HG02623 (cell line): Measurements from ENCODE around the gene ALAS1.
A peak's percentile ranks its signal among the peaks of the same experiment; 100 is the strongest.
"Not testable (repeated sequence)": the region's sequence is repeated elsewhere in the genome, so short reads cannot be mapped to it uniquely, and the experiment has no call there.

Source experiments
- ATAC-seq: cut with Tn5 transposase; IDR thresholded peaks from one replicate; pipeline ENCODE4 v1.9.1; 2021; ENCODE audit warnings: moderate library complexity; ENCODE audit not compliant: unreplicated experiment

The ALAS1 gene

DNA sequence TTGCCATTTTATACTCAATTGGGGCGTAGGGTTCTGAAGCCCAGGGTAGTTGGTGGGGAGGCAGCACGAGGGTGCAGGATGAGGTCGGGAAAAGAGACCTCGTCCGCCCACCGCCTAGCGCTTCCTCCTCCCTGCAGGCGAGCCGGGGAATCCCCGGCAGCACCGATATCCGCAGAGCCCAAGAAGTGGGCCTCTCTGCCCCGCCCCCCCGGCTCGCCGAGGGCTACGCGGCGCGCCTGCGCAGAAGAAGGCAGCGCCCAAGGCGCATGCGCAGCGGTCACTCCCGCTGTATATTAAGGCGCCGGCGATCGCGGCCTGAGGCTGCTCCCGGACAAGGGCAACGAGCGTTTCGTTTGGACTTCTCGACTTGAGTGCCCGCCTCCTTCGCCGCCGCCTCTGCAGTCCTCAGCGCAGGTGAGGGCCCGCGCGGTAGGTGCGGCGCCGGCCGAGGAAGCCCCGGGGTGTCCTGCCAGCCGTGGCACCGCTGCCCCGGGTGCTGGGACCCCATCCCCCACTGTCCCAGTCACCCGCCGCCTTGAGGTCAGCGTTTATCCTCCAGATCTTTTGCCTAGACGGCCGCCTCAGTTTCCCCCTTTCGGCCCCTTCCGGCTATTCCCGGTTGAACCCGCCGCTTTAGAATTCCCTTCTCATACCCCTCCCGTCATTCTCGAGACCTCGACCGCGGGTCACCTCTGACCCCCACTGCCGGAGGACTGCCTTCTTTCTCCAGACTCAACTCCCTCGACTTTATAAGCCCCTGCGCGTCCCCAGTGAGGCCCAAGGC lies at the start of gene ALAS1:
ALAS1 (plus strand) TSS at position 319 of the 784 bp plus-strand sequence. CDS start 1,082 bp downstream, outside the sequence.
- peak; percentile 70 for ATAC-seq

DNA sequence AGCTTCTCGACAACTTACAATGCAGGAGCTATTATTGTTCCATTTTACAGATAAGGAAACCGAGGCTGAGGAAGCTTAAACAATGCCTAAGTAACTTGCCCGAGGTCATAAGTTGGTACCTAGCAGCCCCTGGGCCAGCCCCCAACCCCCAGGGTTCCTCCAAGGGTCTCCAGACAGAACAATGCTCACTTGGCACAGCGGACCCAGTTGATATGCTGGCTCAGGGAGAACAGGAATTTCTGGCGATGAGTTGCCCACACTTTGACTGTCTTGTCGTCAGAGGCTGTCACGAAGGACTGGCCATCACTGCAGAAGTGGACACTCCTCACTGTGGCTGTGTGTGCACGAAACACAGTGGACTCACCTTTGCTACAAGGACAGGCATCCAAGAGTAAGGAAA lies 48.9 kb upstream of the ALAS1 start:
- ATAC-seq, result no peak

DNA sequence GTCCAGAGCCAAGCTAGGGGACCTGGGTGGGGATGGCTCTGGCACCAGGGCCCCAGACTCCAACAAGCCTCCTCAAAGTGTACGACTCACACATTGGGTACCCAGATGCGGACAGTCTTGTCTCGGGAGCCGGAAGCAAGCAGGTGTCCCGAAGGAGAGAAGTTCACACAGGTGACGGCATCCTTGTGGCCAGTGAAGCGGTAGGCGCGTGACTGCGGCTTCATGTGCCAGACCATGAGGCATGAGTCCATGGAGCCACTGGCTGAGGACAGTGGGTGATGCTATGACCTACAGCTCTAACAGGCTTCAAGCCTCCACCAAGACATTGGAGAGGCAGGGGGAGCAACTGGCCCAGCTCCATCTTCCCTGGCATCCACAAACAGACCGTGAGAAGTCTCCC lies 48.2 kb upstream of the ALAS1 start:
- no peak for ATAC-seq

DNA sequence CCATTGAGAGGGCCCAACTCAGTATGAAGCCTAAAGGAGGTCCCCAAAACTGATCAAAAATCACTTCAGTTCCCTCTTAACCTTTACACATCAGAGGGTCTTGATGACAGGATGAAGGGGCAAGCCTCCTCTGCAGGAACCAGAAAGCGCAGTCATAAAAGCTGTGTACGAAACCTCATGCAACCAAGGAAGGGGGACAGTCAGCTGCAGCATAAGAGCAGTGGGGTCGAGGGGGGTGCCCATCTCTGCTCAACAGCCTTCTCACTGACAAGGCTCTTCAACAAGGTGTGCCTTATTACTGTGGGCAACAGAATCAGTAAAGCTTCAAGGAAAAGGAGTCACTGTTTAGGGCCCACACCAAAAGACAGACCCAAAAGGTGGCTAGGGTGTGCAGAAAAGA lies 47.6 kb upstream of the ALAS1 start:
- no peak for ATAC-seq

DNA sequence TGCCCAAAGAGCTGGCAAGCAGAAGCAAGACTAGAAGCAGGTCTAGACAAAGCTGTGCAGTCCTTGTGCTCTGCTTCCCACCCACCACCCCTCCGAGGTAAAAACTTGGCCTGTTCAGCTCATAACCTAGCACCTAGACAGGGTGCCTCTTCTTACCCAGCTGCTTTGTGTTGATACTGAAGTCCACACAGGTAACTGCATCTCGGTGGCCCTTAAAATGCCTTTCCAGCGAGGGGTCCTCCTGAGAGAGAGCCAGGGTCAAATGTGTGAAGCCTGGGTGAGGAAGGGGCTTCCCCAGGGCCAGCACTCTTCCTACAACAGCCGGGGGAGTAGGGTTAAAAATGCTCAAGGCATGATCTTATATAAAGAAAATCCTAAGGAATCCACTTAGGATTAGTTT lies 47.1 kb upstream of the ALAS1 start:
- no peak for ATAC-seq

DNA sequence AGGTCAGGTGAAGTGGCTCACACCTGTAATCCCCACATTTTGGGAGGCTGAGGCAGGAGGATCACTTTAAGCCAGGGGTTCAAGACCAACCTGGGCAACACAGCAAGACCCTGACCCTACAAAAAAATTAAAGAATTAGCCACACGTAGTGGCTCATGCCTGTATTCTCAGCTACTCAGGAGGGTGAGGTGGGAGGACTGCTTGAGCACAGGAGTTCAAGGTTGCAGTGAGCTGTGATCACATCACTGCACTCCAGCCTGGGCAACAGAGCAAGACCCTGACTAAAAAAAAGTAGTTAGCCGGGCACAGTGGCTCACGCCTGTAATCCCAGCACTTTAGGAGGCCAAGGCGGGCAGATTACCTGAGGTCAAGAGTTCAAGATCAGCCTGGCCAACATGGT lies 46.0 kb upstream of the ALAS1 start:
- ATAC-seq, result not testable (repeated sequence)

DNA sequence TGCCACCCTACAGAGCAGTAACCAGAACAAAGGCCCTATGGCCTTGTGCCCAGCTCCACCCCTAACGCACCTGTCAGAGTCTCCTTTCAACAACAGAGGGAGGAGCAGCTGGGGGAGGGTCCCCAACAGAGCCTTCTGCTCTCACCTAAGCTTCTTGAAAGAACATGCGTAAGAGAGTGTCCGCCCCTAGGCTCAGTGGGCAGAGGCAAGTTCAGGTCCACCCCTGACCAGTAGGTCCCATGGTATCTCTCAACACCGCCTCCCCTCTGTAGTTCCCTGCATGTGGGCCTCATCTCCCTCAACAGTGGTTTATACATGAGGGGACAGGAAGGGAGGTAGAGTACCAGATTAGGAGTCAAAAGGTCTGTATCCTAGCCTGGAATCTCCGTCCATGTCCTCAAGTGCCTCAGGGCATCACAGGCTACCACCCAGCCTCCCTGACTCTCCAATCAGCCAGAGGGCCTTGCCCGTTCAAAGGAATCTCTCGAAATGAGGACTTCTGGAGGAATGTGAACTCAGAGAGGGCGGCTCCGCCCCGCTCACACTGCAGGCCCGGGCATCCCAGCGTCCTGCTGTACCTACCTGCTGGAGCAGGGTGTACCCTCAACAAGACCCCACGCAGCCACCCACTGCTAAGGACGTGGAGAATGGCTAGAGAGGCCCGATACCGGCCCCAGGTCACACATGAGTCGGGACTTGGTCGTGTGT lies 44.4 kb upstream of the ALAS1 start:
- no peak for ATAC-seq

DNA sequence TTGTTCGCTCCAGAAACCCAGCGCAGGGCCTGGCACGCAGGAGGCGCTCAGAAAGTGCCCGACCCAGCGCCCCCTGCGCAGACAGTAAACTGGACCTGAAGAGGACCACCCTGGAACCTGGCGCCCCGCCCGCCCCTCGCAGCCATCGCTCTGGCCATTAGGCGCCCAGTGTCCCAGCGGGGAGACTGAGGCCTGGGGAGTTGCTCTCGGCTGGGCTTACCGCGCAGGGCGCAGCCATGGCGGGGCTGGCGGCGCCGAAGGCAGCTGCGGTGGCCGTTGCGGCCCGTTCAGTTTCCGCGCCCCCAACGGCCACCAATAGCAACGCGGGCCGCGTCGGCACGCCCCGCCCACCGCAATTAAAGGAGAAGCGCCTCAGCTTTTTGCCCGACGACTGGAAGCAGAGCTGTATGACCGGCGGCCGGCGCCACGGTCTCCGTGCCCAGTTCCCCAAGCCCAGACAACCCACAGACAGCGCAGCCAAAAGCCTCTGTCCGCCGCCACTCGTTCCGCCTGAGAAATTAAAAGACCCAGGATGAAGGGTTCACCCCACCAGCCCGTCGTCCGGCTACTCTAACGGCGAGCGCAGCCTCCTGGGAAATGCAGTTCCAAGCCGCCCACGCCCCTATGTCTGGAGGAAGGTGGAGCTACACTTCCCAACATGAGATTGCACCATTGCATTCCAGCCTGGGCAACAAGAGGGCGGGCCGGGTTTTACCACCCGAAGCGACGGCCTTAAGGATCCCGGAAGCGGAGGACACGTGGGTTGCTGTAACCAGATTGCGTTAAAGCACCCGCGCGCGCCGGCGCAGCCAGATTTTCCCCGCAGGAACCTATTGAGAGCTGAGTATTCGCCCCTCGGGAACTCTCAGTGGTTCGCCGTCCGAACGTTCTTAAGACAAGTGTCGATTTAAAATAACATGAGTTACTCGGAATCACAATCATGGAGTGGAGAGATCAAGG lies 43.5 kb upstream of the ALAS1 start, which contains the start of gene POC1A:
POC1A (minus strand) TSS at position 289 of the 960 bp plus-strand sequence; CDS start at position 238, 51 bp downstream.
- ATAC-seq, result peak; percentile 76

DNA sequence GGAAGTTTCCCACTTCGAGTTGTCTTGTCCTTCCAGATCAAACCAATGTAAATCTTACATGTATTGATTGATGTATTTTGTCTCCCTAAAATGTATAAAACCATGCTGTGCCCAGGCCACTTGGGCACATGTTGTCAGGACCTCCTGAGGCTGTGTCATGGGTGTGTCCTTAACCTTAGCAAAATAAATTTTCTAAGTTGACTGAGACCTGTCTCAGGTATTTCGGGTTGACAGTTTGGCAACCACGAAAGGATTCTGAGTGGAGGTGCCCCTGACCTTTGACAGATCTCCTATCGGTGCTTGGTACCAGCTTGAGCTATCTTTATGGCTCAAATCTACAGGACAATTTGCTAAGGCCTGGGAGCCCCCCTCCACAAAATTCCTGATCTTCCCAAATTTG lies 42.0 kb upstream of the ALAS1 start:
- ATAC-seq, result no peak

DNA sequence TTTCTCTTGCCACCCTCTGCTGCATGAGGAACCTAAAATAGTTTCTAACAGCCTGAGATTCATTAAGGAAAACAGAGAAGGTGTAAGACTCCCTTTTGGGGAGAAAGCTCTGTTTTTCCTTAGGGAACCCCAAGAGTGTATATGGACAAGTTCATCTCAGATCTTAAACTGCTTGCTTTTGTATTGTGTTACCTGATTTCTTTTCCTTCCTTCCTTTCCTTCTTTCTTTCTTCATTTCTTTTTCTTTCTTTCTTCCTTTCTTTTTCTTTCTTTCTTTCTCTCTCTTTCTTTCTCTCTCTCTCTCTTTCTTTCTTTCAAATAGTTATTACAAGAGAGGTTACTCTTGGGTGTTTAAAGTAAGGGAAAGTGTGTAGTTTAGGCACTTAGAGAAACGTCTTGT lies 38.5 kb upstream of the ALAS1 start:
- no peak for ATAC-seq

DNA sequence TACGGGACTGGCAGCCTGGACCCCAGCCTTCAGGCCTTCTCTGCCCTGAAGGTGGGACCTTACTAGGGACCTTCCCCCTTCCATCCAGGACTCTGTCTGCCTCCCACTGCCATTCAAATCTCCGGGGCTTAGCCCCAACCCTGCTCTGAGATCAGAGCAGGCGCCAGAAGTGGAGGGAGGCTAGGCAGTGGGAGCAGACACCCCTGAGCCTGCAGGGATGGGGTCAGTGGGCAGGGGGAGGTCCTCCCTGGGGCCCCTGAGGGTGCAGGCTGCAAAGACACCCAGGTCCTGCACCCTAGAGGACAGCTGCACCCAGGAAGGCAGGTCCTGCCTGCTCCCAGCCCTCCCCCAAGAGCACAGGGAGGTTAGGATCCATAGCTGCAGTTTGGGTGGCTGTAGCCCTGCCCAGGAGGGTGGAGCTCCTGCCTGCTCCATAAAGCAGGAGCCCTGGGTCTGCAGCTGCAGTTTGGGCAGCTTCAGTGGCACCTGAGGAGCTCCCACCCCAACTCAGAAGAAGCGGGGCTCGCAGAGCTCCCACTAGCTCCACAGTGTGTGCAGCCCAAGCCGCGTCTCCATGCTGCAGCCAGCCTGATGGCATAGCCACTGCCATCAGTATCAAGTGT lies 35.6 kb upstream of the ALAS1 start:
- ATAC-seq, result no peak

DNA sequence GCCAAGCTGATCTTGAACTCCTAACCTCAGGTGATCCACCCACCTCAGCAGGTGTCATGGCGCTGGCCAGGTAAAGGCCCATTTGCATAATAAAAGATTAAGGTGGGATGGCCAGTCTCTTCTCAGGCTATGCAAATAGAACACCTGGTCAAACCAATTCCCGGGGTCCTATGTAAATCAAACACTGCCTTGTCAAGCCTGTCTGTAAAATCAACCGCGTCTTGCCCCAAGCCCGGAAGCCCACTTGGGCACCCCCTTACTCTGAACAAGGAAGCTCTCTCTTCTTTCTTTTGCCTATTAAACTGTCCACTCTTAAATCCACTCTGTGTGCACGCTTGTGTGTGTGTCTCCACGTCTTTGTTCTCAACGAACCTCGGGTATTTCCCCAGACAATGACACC lies 30.7 kb upstream of the ALAS1 start:
- no peak for ATAC-seq

DNA sequence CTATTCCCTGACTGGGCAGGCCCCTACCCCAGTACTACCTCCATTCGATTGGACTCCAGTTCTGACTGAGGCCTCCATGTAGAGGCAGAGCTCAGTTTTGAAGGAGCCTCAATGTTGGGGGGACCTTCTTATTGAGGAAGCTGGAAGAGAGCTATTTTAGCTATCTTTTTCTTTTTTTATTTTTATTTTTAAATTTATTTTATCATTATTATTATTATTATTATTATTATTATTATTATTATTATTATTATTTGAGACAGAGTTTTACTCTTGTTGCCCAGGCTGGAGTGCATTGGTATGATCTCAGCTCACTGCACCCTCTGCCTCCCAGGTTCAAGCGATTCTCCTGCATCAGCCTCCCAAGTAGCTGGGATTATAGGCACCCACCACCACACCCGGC lies 27.7 kb upstream of the ALAS1 start:
- not testable (repeated sequence) for ATAC-seq

DNA sequence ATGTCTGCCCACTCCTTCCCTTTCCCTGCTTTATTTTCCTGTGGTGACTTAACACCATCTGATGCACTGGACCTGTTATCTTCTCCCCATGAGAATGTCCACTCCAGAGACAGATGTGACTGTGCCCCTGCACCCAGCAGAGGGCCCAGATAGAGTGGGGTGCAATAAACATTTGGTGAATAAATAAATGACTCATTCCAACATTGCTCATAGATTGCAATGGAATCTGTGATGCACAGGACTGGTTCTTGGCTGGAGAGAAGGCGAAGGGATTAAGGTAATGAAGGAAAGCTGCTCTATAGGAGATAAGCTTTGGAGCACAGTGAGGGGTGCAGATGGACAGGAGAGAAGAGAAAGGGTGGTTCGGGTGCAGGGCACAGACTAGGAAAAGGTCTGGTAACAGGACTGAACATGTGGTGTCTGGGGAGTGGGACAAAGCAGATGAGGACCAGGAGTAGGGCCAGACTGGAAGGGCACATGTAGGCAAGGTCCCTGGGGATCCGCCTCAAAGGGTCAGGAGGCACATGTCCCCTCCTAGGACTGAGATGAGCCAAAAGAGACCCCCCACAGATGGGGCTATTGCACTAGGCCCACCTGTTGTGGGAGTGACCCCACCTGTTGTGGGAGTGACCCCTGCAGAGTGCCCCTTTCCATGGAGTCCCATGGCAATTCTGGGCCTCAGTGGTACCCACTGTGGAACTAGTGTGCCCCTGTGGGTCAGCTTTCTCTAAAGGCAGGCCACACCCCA lies 26.3 kb upstream of the ALAS1 start:
- no peak for ATAC-seq

DNA sequence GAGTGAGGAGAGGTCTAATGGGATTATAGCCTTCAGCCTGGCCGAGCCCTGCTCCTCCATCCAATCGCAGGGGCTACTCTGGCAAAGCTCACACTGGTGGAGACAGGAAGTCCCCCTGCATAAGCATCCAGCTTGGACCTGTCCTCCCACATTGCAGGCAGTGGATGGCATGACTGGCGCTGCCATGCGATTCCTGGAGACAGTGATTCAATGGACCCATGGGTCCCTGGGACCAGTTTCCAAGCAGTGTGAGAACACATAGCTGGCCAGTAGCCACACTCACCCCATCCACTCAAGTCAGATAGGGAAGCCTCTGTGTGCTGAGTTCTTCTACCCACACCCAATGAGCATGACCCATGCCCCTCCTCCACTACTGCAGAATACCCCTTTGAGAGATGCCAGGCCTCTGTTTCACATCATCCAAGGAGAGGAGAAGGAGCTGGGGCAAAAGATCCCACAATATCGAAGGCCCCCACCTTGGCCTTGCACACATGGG lies 25.6 kb upstream of the ALAS1 start:
- no peak for ATAC-seq

DNA sequence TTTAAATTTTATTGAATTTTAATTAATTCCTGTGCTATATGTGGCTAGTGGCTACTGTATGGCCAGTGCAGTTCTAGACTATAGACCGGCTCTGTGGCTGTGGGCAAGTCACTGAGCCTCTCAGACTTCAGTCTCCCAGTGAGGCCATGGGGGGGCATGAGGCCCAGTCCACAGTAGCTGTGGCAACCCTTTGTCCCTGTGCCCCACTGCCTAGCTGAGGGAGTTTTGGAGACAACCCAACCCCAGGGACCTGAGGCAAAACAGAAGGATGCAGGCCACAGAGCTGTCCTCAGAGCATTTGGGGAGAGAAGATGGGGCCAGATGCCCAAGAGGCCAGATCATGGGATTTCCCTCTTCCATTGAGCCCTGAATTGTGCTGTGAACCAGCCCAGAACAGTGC lies 24.9 kb upstream of the ALAS1 start:
- ATAC-seq, result no peak

DNA sequence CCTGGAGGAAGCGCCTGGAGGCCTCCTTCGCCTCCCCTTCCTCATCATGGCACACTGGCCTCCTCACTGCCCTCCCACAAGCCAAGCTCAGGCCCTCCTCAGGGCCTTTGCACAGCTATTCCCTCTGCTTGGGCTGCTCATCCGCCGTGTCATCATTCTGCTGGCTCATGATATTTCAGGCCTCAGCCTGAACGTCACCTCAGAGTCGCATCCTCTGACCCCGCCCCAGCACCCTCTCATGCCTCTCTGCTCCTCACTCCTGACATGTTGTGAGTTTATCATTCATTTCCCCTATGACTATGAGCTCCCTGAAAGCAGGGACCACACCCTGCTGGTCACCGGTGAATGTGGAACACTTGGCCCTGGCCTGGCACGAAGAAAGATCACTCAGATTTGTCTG lies 23.1 kb upstream of the ALAS1 start:
- ATAC-seq, result no peak

DNA sequence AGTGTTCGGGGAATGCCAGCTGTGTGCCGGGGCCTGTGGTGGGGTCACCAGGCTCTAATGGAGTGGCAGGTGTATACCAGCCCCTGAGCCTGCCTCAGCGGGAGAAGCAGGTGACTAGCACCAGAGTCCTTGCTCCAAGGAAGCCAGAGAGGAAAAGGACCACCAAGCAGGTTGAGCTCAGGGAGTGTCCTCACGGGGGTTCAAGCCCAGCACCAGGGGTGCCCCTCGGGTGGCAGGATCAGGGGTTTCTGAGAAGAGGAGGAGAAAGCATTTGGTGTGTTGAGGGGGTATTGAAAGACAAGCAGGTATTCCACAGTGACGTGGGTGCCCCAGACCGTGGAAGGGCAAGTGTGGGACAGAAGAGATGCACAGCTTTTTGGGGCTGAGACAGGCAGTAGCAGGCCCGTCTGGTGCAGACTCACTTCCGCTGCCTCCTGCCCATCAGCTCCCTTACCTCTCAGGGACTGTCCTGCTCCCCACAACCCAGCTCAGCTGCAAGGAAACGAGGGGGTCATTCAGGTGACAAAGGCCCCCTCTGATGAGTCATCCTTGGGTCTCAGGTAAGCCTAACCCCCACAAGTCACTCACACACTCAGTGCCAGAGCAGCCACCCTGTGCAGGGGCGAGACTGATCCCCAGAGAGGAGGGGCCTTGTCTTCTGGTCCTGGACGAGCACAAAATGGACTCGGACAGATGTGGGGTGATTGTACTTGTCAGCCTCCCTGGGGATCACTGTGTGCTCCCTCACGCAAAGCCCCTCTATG lies 22.4 kb upstream of the ALAS1 start:
- ATAC-seq, result no peak

DNA sequence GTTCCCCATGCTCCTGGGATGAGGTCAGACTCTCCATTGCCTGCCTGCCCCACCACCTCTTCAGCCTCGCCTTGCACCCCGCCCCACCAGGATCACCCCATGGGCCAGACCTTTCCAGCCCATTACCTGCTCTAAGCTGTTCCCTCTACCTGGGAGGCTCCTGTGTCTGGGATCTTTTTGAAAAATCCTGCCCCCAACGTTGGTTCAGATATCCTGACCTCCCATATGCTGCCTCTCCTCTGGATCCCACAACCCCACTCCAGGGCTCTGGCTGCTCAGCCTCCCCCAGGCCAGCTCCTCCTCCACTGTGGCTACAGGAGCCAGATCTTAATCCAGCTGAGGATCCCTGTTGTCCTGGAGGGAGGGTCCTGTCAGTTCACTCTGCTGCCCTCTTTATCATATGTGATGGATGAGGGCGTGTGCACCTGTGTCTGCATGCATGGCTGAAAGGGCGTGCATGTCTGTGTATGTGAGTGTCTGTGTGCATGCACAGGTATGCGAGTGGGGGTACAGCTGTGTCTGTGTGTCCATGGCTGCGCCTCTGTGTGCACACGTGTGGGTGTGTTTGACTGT lies 21.7 kb upstream of the ALAS1 start:
- ATAC-seq, result no peak
